Nephron progenitor cell (in vitro differentiated cells): ENCODE data around the gene POU3F1.

Experiments
- DNase-seq: peaks from one replicate; pipeline ENCODE4 v3.0.0; 2021
- H3K27ac Mint-ChIP-seq: 2 replicates; pipeline ENCODE4 v1.8.0; 2021; ENCODE audit warnings: mild to moderate bottlenecking, moderate library complexity, mixed read lengths
- H3K27me3 Mint-ChIP-seq: 2 replicates; pipeline ENCODE4 v1.8.0; 2021; ENCODE audit warnings: mild to moderate bottlenecking, low read depth, mixed read lengths; ENCODE audit not compliant: poor library complexity
- H3K36me3 Mint-ChIP-seq: 2 replicates; pipeline ENCODE4 v1.8.0; 2021; ENCODE audit warnings: low read depth, mixed read lengths
- H3K4me1 Mint-ChIP-seq: 2 replicates; pipeline ENCODE4 v1.8.0; 2021; ENCODE audit warnings: mixed read lengths
- H3K4me3 Mint-ChIP-seq: 2 replicates; pipeline ENCODE4 v1.8.0; 2021; ENCODE audit warnings: mild to moderate bottlenecking, moderate library complexity, mixed read lengths
- H3K9me3 Mint-ChIP-seq: 2 replicates; pipeline ENCODE4 v1.8.0; 2021; ENCODE audit warnings: mild to moderate bottlenecking, moderate library complexity, mixed read lengths
- TF ChIP-seq, protein P1 (sequence below): fragments of 200-600 bp; sonication (generic); IDR thresholded peaks from 2 replicates; pipeline ENCODE4 v1.5.0; 2021; ENCODE audit warnings: antibody characterized with exemption

POU3F1 gene

DNA sequence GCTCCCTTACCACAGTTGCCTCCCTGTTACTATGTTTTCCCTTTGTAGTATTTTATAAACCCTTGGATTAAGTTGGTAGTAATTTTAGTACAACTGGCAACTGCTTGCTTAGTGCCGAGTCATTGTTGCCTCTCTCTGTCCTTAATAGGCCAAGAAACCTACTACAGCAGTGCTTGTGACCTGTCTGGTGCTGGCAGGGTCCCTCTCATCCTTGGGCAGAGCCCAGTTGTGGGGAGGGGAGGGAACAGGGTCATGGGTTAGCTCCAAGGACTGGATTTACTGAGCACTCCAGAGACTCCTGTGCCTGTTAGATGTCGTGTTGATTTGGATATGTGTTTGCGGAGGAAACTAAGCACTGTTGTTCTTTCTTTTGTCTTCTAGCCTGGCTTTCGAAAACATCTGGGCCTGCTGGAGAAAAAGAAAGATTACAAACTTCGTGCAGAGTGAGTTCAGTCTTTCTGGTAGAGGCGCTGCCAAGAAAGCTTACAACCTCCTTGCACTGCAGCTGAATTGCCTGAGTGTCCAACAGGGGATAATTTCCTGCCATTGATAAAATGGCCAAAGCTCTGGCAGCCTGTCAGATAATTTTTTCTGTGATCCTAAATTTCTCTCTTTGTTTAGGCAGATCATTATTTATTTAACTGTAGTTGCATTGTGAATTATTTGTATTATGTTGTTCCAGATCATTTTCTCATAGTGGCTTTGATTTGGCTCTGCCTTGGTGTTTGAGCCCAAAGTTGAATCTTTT is 30.4 kb downstream of the POU3F1 start:
- Mint-ChIP-seq H3K36me3 (peaks cover 30% of the 10 kb centered on the region), H3K27me3 (no peaks in the 10 kb centered on the region), H3K4me3 (no peak overlapping the region), H3K9me3 (peaks cover 7% of the 10 kb centered on the region), H3K27ac (peak overlapping the region; percentile 98), H3K4me1 (peaks cover 42% of the 10 kb centered on the region)
- TF ChIP-seq, protein P1, sequence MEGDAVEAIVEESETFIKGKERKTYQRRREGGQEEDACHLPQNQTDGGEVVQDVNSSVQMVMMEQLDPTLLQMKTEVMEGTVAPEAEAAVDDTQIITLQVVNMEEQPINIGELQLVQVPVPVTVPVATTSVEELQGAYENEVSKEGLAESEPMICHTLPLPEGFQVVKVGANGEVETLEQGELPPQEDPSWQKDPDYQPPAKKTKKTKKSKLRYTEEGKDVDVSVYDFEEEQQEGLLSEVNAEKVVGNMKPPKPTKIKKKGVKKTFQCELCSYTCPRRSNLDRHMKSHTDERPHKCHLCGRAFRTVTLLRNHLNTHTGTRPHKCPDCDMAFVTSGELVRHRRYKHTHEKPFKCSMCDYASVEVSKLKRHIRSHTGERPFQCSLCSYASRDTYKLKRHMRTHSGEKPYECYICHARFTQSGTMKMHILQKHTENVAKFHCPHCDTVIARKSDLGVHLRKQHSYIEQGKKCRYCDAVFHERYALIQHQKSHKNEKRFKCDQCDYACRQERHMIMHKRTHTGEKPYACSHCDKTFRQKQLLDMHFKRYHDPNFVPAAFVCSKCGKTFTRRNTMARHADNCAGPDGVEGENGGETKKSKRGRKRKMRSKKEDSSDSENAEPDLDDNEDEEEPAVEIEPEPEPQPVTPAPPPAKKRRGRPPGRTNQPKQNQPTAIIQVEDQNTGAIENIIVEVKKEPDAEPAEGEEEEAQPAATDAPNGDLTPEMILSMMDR: no peak
- no peak for DNase-seq

DNA sequence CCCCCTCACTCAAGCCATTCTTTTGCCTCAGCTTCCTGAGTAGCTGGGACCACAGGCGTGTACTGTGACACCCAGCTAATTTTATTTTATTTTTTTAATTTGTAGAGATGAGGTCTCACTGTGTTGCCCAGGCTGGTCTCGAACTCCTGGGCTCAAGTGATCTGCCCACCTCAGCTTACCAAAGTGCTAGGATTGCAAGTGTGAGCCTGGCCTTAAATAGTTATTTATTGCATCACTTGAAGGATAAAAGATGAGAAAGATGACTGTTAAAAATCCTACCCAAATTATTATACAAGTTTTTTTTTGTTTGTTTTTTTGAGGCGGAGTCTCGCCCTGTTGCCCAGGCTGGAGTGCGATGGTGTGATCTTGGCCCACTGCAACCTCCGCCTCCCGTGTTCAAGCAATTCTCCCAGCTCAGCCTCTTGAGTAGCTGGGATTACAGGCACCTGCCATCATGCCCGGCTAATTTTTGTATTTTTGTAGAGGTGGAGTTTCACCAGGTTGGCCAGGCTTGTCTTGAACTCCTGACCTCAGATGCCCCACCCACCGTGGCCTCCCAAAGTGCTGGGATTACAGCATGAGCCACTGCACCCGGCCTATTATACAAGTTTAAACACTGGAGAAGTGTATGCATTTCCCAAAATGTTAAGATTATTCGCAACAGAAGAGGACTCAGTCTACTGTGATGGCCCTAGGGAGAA is 31.7 kb downstream of the POU3F1 start:
- H3K27ac Mint-ChIP-seq: no peak overlapping the region

DNA sequence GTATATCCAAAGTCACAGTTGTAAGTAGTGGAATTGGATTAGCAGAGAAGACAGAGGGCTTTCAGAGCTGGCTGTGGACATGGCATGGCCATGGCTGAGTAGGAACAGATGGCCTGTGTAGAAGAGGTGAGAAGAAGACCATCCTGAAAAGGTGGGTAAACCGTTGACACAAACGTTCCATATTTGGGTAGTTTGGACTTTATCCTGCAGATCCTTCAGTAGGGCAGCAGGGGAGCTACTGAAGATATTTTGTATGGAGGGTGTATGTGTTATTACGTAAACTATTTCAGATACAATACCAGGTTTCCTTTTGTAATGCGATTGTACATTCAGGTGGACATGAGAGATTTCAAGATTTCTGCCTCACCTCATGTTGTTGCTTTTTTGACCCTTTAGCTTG is 32.4 kb downstream of the POU3F1 start:
- DNase-seq: no peak
- H3K27ac Mint-ChIP-seq: peak overlapping the region; percentile 68

More for the DNA sequence above, 31.7 kb downstream of the POU3F1 start:
- TF ChIP-seq, protein P1: no peak
- H3K27me3 Mint-ChIP-seq: peaks cover 3% of the 10 kb centered on the region
- H3K9me3 Mint-ChIP-seq: peaks cover 7% of the 10 kb centered on the region
- H3K4me1 Mint-ChIP-seq: peaks cover 51% of the 10 kb centered on the region
- no peak for DNase-seq
- H3K36me3 Mint-ChIP-seq: peaks cover 23% of the 10 kb centered on the region
- peak overlapping the region; percentile 96 for H3K4me3 Mint-ChIP-seq

DNA sequence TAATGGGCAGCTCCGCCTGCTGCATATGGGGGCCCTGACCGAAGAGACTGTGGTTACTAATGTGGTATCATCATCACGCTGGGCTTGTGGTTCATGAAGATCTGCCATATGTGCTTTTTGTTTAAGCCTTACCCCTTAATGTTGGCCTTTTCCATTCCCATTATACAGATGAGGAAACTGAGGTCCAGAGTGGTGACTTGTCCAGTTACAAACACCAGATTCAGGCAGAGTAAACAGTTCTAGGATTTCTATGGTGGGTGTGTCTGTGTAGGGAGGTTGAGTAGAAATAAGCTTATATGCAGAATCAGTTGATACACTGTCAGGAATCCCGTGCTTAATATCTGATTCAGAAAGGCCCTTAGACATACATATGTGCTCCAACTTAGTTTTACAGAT is 33.4 kb downstream of the POU3F1 start:
- DNase-seq: no peak
- TF ChIP-seq, protein P1: no peak
- Mint-ChIP-seq H3K27me3 (peaks cover 3% of the 10 kb centered on the region), H3K4me1 (peaks cover 59% of the 10 kb centered on the region), H3K27ac (peak overlapping the region; percentile 98), H3K36me3 (peaks cover 13% of the 10 kb centered on the region), H3K9me3 (peaks cover 7% of the 10 kb centered on the region), H3K4me3 (peak overlapping the region; percentile 96)

More for the DNA sequence above, 32.4 kb downstream of the POU3F1 start:
- Mint-ChIP-seq H3K27me3 (peaks cover 3% of the 10 kb centered on the region), H3K4me3 (peak overlapping the region; percentile 96), H3K36me3 (peaks cover 22% of the 10 kb centered on the region), H3K9me3 (peaks cover 7% of the 10 kb centered on the region), H3K4me1 (peaks cover 58% of the 10 kb centered on the region)
- TF ChIP-seq, protein P1: no peak

DNA sequence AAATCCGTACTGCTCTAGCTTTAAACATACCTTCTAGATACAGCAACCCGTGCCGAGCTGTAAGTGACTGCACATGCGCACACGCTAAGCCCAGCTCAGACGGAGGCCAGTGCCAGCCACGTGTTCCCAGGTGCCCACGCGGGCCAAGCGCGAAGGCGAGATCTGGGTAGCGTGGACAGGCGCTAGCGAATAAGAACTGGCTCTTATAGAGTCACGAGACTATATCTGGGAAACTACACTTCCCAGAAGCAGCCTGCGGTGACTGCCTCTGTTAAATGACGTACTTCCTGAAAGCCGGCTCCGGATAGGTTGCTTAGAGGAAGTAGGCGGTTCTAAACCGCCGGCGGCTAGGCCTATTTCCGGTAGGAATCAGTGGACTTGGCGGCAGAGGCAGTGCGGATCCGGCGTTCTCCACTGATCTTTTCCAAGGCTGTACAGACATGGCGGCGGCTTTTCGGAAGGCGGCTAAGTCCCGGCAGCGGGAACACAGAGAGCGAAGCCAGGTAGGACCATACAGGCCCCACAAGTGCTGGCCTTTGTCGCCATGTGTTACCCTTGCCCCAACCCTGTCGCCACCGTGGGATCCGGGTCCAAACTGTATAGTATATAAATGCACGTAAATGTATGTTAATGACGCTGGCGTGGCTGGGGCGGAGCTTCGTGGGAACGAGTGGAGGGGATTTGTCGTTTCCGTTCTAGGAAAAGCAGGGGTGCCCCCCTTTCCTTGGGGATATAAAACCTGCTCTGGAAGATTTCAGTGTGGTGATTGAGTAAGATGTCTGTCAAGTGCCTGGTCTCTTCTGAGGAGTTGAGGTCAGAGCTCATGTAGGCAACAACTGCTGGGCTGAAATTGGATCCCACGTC is 34.0 kb downstream of the POU3F1 start, which contains the start of gene UTP11:
Gene UTP11 (plus strand): TSS at position 372 of the 864 bp plus-strand sequence. CDS start 69 bp downstream, at position 441.
- H3K9me3 Mint-ChIP-seq: peaks cover 7% of the 10 kb centered on the region
- H3K27ac Mint-ChIP-seq: peak within 1 kb of the TSS; percentile 98
- H3K4me1 Mint-ChIP-seq: peaks cover 59% of the 10 kb centered on the region
- peaks cover 3% of the 10 kb centered on the region for H3K27me3 Mint-ChIP-seq
- peak within 1 kb of the TSS; percentile 96 for H3K4me3 Mint-ChIP-seq
- TF ChIP-seq, protein P1: no peak
- H3K36me3 Mint-ChIP-seq: peaks cover 9% of the 10 kb centered on the region
- peak; percentile 86 for DNase-seq
